Activated T-helper 17 cell treated with anti-CD3 and anti-CD28 coated beads, Interleukin-2, amount 50 U/mL, for 72 hours (primary cell): ENCODE measurements around the gene LMO2. TPM values are rescaled to one million over a fixed set of nuclear protein-coding genes. Genes with fewer than 3 reads are reported as not detected.

Source experiments
- total RNA-seq, 2 donors: library from RNA; stranded (reverse); gene quantifications; one replicate each; pipeline ENCODE4 v1.2.3, GENCODE V29; 2022

The LMO2 gene
- total RNA-seq, 2 donors from 2014 or later = not detected

Other genes starting within 250 kb of the LMO2 start
- gene C11orf91, start 191.2 kb downstream of the LMO2 start, total RNA-seq = not detected
- 100 to 1,000 TPM in 1 of 2 donors, 10 to 100 TPM in 1; 78.1 to 147 TPM for gene CD59, start 155.7 kb downstream of the LMO2 start, total RNA-seq
- 10 to 100 TPM; 13.4 to 14.0 TPM for gene FBXO3, start 117.6 kb downstream of the LMO2 start, total RNA-seq
- 100 to 1,000 TPM; 151 to 262 TPM for gene CAPRIN1, start 159.7 kb upstream of the LMO2 start, total RNA-seq
- gene NAT10, start 213.6 kb upstream of the LMO2 start, total RNA-seq = 100 to 1,000 TPM; 113 to 138 TPM